HG02973 (cell line): ENCODE results near the gene ZDHHC14.
"Not testable (repeated sequence)": the region's sequence is repeated elsewhere in the genome, so short reads cannot be mapped to it uniquely, and the experiment has no call there.

Experiments used
- ATAC-seq: cut with Tn5 transposase; IDR thresholded peaks from one replicate; pipeline ENCODE4 v1.9.1; 2021; ENCODE audit warnings: moderate library complexity; ENCODE audit not compliant: unreplicated experiment

Gene ZDHHC14

GRCh38 chr6:157462956-157463742 is 82.2 kb downstream of the ZDHHC14 start:
- no peak for ATAC-seq

GRCh38 chr6:157463743-157464135 is 82.7 kb downstream of the ZDHHC14 start:
- ATAC-seq: not testable (repeated sequence)

GRCh38 chr6:157464653-157465535 is 83.9 kb downstream of the ZDHHC14 start:
- peak; percentile 54 for ATAC-seq

- ATAC-seq: no peak
Measured at GRCh38 chr6:157466342-157466648, 85.3 kb downstream of the ZDHHC14 start.

- not testable (repeated sequence) for ATAC-seq
Measured at GRCh38 chr6:157467339-157467738, 86.3 kb downstream of the ZDHHC14 start.

GRCh38 chr6:157468054-157468453 is 87.1 kb downstream of the ZDHHC14 start:
- ATAC-seq: no peak

GRCh38 chr6:157468574-157468973 is 87.6 kb downstream of the ZDHHC14 start:
- no peak for ATAC-seq

- no peak for ATAC-seq
Measured at GRCh38 chr6:157469378-157469777, 88.4 kb downstream of the ZDHHC14 start.

- ATAC-seq: no peak
Measured at GRCh38 chr6:157471077-157471686, 90.2 kb downstream of the ZDHHC14 start.

- ATAC-seq: no peak
Measured at GRCh38 chr6:157471895-157472686, 91.1 kb downstream of the ZDHHC14 start.

- no peak for ATAC-seq
Measured at GRCh38 chr6:157476797-157477196, 95.8 kb downstream of the ZDHHC14 start.

- ATAC-seq: no peak
Measured at GRCh38 chr6:157478926-157479325, 97.9 kb downstream of the ZDHHC14 start.

GRCh38 chr6:157479464-157480303 is 98.7 kb downstream of the ZDHHC14 start:
- no peak for ATAC-seq

GRCh38 chr6:157481189-157481864 is 100.3 kb downstream of the ZDHHC14 start:
- ATAC-seq: no peak

GRCh38 chr6:157481865-157482249 is 100.9 kb downstream of the ZDHHC14 start:
- ATAC-seq: no peak

GRCh38 chr6:157483770-157484169 is 102.8 kb downstream of the ZDHHC14 start:
- ATAC-seq: no peak

GRCh38 chr6:157484181-157484580 is 103.2 kb downstream of the ZDHHC14 start:
- ATAC-seq: no peak

- no peak for ATAC-seq
Measured at GRCh38 chr6:157486572-157486971, 105.6 kb downstream of the ZDHHC14 start.

GRCh38 chr6:157487110-157487773 is 106.3 kb downstream of the ZDHHC14 start:
- ATAC-seq: no peak
